ENCODE data around the gene BICRA. TPM values are rescaled to one million over a fixed set of nuclear protein-coding genes. Genes with fewer than 3 reads are reported as not detected.

Gene BICRA
- total and polyA plus RNA-seq, 2 of the 4 experiments (the other 2 are of a cell fraction): 1.8 to 3.5 TPM

- no peak overlapping the region for H3K27ac ChIP-seq (ENCODE audit: insufficient read depth, low read length)
- H3K9me1 ChIP-seq (ENCODE audit: insufficient read depth, low read length): peaks cover 8% of the 10 kb centered on the region; the same call in 1 of the 2 replicates
- BruUV-seq (replicated peaks): no TSS peak
- CTCF ChIA-PET: no interaction called here
- DNase-seq (no peak), ATAC-seq (ENCODE audit: low read depth) (no peak)
- dilution Hi-C loops (cut with HindIII; ENCODE audit: low sequenced_read_pairs, unreplicated experiment): no loop called here
- no peaks in the 10 kb centered on the region for H3K27me3 ChIP-seq (ENCODE audit: control insufficient read depth, insufficient read depth, low read length)
- H3K14ac ChIP-seq (replicated peaks; ENCODE audit: low read depth, low read length): peak overlapping the region; percentile 60; the same call in 1 of the 2 replicates
- no CpG with 5 or more reads among the region's 6 CpGs for WGBS, 2 experiments (ENCODE audit: extremely low coverage in 2 of 2, insufficient read length in 1 of 2)
- no peak overlapping the region for H3K4me3 ChIP-seq (ENCODE audit: insufficient read depth, low read depth, low read length)
- H3K9ac ChIP-seq (ENCODE audit: low read depth, low read length): no peak overlapping the region
- no peak overlapping the region for H3K56ac ChIP-seq (ENCODE audit: extremely low read depth, insufficient read depth, low read length)
- H4K8ac ChIP-seq (ENCODE audit: low read depth in 2 of 2, low read length in 2 of 2): no peak overlapping the region; a peak in 1 of 4 replicates
- peak overlapping the region; percentile 53; the same call in 1 of the 2 replicates for H3K4ac ChIP-seq (ENCODE audit: low read depth, low read length)
- H3K4me1 ChIP-seq (ENCODE audit: control insufficient read depth, insufficient read depth, low read length): peaks cover 3% of the 10 kb centered on the region; the same call in 1 of the 2 replicates
- H2AK5ac ChIP-seq (ENCODE audit: low read depth, low read length): no peak overlapping the region; the same call in 1 of the 2 replicates
- H2AK9ac ChIP-seq (replicated peaks; ENCODE audit: low read depth, low read length, poor library complexity): no peak overlapping the region
- TF ChIP-seq RCOR1 (IDR thresholded peaks at IDR 0.05; ENCODE audit: insufficient replicate concordance, low read length) (no peak), NFE2L2 (IDR thresholded peaks at IDR 0.05; ENCODE audit: low read depth, low read length) (no peak), CTCF (conservative IDR thresholded peaks at IDR 0.05; ENCODE audit: low read depth, low read length) (no peak), MAZ (IDR thresholded peaks at IDR 0.05; ENCODE audit: borderline replicate concordance, low read depth, low read length) (no peak), RFX5 (IDR thresholded peaks at IDR 0.05; ENCODE audit: low read depth, low read length) (no peak), ELK1 (IDR thresholded peaks at IDR 0.05; ENCODE audit: borderline replicate concordance, low read depth, low read length) (no peak), FOS (IDR thresholded peaks at IDR 0.05; ENCODE audit: low read depth, low read length) (no peak), POLR2A (IDR thresholded peaks at IDR 0.05; ENCODE audit: low read depth, low read length) (no peak), CEBPB (IDR thresholded peaks at IDR 0.05; ENCODE audit: low read depth, low read length) (no peak), RAD21 (IDR thresholded peaks at IDR 0.05; ENCODE audit: low read length) (no peak), USF2 (IDR thresholded peaks at IDR 0.05; ENCODE audit: low read depth, low read length) (no peak), CHD1 (IDR thresholded peaks at IDR 0.05; ENCODE audit: low read depth, low read length) (no peak), BHLHE40 (IDR thresholded peaks at IDR 0.05; ENCODE audit: low read depth, low read length) (no peak)
- peak overlapping the region; percentile 15; the same call in 1 of the 3 replicates for H2BK15ac ChIP-seq (ENCODE audit: low read depth, low read length)
- H2BK120ac ChIP-seq (ENCODE audit: low read depth, low read length): no peak overlapping the region
- no peaks in the 10 kb centered on the region for H3K9me3 ChIP-seq (ENCODE audit: control insufficient read depth, insufficient read depth, low read length)
- no peak overlapping the region for H3K4me2 ChIP-seq (ENCODE audit: low read depth, low read length)
- H3K36me3 ChIP-seq (ENCODE audit: control insufficient read depth, insufficient read depth, low read length): no peaks in the 10 kb centered on the region
- H2BK20ac ChIP-seq (ENCODE audit: low read depth, low read length): peak overlapping the region; percentile 57
- H3K18ac ChIP-seq (ENCODE audit: low read depth, low read length): no peak overlapping the region
- H2BK5ac ChIP-seq (ENCODE audit: low read depth, low read length, poor library complexity, severe bottlenecking): no peak overlapping the region
- POLR2A ChIA-PET (ENCODE audit: unreplicated experiment): no interaction called here
- intact Hi-C loops (cut with micrococcal nuclease): loop anchor here (5.0 kb wide), 1 partner anchor 169 kb away; no protein-coding TSS in a partner anchor
- no peak overlapping the region for H3K23ac ChIP-seq (ENCODE audit: low read depth, low read length)
- peaks cover 0 to 8% of the 10 kb centered on the region in 2 experiments; a peak in 1 of 4 replicates for H3K79me1 ChIP-seq (ENCODE audit: low read depth in 1 of 2, low read length in 2 of 2)
- no peaks in the 10 kb centered on the region for H4K20me1 ChIP-seq (ENCODE audit: insufficient read depth, low read length)
- in situ Hi-C loops (cut with MboI; ENCODE audit: low sequenced_read_pairs): no loop called here
- no peak overlapping the region for H2AFZ ChIP-seq (replicated peaks; ENCODE audit: low read length, poor library complexity)
- H4K91ac ChIP-seq (ENCODE audit: insufficient read depth, low read depth, low read length): no peak overlapping the region; the same call in 1 of the 2 replicates
- H4K5ac ChIP-seq (ENCODE audit: low read depth, low read length): no peak overlapping the region
Measured at GRCh38 chr19:47595944-47596343, 13.0 kb upstream of the BICRA start.
